Measurements from ENCODE around the gene TMED4. TPM values are rescaled to one million over a fixed set of nuclear protein-coding genes. Genes with fewer than 3 reads are reported as not detected.

The TMED4 gene
- total and polyA plus RNA-seq, 4 donors = 26.9 to 97.1 (median 46.9) TPM

GRCh38 chr7:44603193-44603592 is 21.2 kb upstream of the TMED4 start:
- 72% methylated on average over 6 of the region's 6 CpGs for WGBS
- no peaks in the 10 kb centered on the region for H3K36me3 ChIP-seq (ENCODE audit: control insufficient read depth in 4 of 4, insufficient read depth in 3 of 4, low read depth in 1 of 4, low read length in 3 of 4)
- DNase-seq (ENCODE audit: low spot score) = no peak
- no peak overlapping the region for H3K4me3 ChIP-seq (ENCODE audit: low read depth in 1 of 3, low read length in 3 of 3)
- H3K9me3 ChIP-seq (ENCODE audit: control insufficient read depth in 4 of 4, low read length in 3 of 4) = no peaks in the 10 kb centered on the region
- no peak overlapping the region for H3K27ac ChIP-seq (ENCODE audit: low read depth in 1 of 2, low read length in 2 of 2)
- peaks cover 1 to 13% (median 3%) of the 10 kb centered on the region in 4 donors for H3K4me1 ChIP-seq (ENCODE audit: control insufficient read depth in 4 of 4, insufficient read depth in 4 of 4, low read length in 3 of 4)
- H3K27me3 ChIP-seq (ENCODE audit: control insufficient read depth in 4 of 4, insufficient read depth in 4 of 4, low read length in 3 of 4) = no peaks in the 10 kb centered on the region
- no peak overlapping the region for H3K9ac ChIP-seq (ENCODE audit: low read depth in 1 of 2, low read length in 2 of 2)
- TF ChIP-seq EGR1 (IDR thresholded peaks at IDR 0.05; ENCODE audit: low read depth in 2 of 2) (no peak), CTCF (IDR thresholded peaks at IDR 0.05; ENCODE audit: low read depth, low read length, missing input control) (no peak), GABPA (IDR thresholded peaks at IDR 0.05 in 1 of 2, conservative IDR thresholded peaks at IDR 0.05 in 1 of 2) (no peak), FOXA1 (IDR thresholded peaks at IDR 0.05) (no peak), MAX (IDR thresholded peaks at IDR 0.05) (no peak), SP1 (IDR thresholded peaks at IDR 0.05) (no peak), RAD21 (IDR thresholded peaks at IDR 0.05) (no peak), YY1 (IDR thresholded peaks at IDR 0.05) (no peak), HNF4A (conservative IDR thresholded peaks at IDR 0.05) (no peak), TAF1 (conservative IDR thresholded peaks at IDR 0.05) (no peak), FOXA2 (IDR thresholded peaks at IDR 0.05) (no peak), REST (IDR thresholded peaks at IDR 0.05) (no peak), JUND (IDR thresholded peaks at IDR 0.05) (no peak), ZBTB33 (IDR thresholded peaks at IDR 0.05) (no peak), ATF3 (IDR thresholded peaks at IDR 0.05) (no peak), HNF4G (IDR thresholded peaks at IDR 0.05) (no peak), NR2F2 (IDR thresholded peaks at IDR 0.05) (no peak), RXRA (IDR thresholded peaks at IDR 0.05) (no peak)
